ENCODE data around the gene SCAF4. TPM values are rescaled to one million over a fixed set of nuclear protein-coding genes. Genes with fewer than 3 reads are reported as not detected.

Gene SCAF4
- total and polyA plus RNA-seq, 10 of the 15 experiments (the other 5 are each of a cell fraction or from before 2014, with no cell fraction given) = 4.3 to 49.3 (median 16.0) TPM

GRCh38 chr21:31659536-31660258 lies 72.2 kb downstream of the SCAF4 start, which contains the start of gene SOD1:
Gene SOD1 (plus strand): TSS chr21:31659693. CDS start chr21:31659770, 77 bp downstream.
- ATAC-seq (peak; percentile 96), FAIRE-seq (peak; percentile 74), DNase-seq (ENCODE audit: low read depth, low spot score) (peak; percentile 75)
- POLR2A ChIA-PET = no interaction called here
- H4K20me1 ChIP-seq (ENCODE audit: control insufficient read depth, insufficient read depth) = no peaks in the 10 kb centered on the region
- CTCF ChIA-PET = no interaction called here
- peaks cover 0 to 6% of the 10 kb centered on the region in 2 experiments; a peak in 1 of 4 replicates for H3K36me3 ChIP-seq (ENCODE audit: control insufficient read depth in 2 of 2, insufficient read depth in 2 of 2, low read length in 1 of 2)
- peaks cover 40% of the 10 kb centered on the region for H3K79me2 ChIP-seq (ENCODE audit: control insufficient read depth, insufficient read depth, low read length)
- no peaks in the 10 kb centered on the region; the same call in 2 of the 3 replicates for H3K9me3 ChIP-seq (replicated peaks; ENCODE audit: control insufficient read depth, insufficient read depth, low read length)
- intact Hi-C loops (cut with micrococcal nuclease; ENCODE audit: unreplicated experiment) = loop anchor here (2.0 kb wide), 1 partner anchor 73 kb away; the partner anchor contains the start of gene SCAF4
- WGBS (ENCODE audit: insufficient coverage, insufficient replicate concordance, low lambda C conversion rate, missing lambda C conversion rate) = under 1% methylated on average over 46 of the region's 87 CpGs
- in situ Hi-C loops (cut with MboI) = no loop called here
- RAD21 ChIA-PET (ENCODE audit: unreplicated experiment) = interaction anchor here (0.9 kb wide), 1 partner anchor 10 kb away, joined by 3 read pairs; no protein-coding TSS in a partner anchor
- H3K9ac ChIP-seq (ENCODE audit: control insufficient read depth, insufficient read depth, low read length) = peak within 1 kb of the TSS; percentile 79
- H3K4me2 ChIP-seq (ENCODE audit: control insufficient read depth, insufficient read depth) = peak within 1 kb of the TSS; percentile 80
- no TSS peak for BruUV-seq (replicated peaks)
- no peaks in the 10 kb centered on the region for H3K27me3 ChIP-seq (replicated peaks in 1 of 2; ENCODE audit: control insufficient read depth in 2 of 2, insufficient read depth in 2 of 2, low read length in 1 of 2)
- H2AFZ ChIP-seq (ENCODE audit: control insufficient read depth, low read depth, low read length) = peak within 1 kb of the TSS; percentile 85
- peaks cover 9% of the 10 kb centered on the region for H3K4me1 ChIP-seq (ENCODE audit: control insufficient read depth, insufficient read depth, low read length)
- H3K4me3 ChIP-seq = peak within 1 kb of the TSS; percentile 95
- SMC1A ChIA-PET (ENCODE audit: uncharacterized antibody, unreplicated experiment) = no interaction called here
- H3K27ac ChIP-seq (ENCODE audit: control insufficient read depth, insufficient read depth) = peak within 1 kb of the TSS; percentile 80
- TF ChIP-seq, protein P1, sequence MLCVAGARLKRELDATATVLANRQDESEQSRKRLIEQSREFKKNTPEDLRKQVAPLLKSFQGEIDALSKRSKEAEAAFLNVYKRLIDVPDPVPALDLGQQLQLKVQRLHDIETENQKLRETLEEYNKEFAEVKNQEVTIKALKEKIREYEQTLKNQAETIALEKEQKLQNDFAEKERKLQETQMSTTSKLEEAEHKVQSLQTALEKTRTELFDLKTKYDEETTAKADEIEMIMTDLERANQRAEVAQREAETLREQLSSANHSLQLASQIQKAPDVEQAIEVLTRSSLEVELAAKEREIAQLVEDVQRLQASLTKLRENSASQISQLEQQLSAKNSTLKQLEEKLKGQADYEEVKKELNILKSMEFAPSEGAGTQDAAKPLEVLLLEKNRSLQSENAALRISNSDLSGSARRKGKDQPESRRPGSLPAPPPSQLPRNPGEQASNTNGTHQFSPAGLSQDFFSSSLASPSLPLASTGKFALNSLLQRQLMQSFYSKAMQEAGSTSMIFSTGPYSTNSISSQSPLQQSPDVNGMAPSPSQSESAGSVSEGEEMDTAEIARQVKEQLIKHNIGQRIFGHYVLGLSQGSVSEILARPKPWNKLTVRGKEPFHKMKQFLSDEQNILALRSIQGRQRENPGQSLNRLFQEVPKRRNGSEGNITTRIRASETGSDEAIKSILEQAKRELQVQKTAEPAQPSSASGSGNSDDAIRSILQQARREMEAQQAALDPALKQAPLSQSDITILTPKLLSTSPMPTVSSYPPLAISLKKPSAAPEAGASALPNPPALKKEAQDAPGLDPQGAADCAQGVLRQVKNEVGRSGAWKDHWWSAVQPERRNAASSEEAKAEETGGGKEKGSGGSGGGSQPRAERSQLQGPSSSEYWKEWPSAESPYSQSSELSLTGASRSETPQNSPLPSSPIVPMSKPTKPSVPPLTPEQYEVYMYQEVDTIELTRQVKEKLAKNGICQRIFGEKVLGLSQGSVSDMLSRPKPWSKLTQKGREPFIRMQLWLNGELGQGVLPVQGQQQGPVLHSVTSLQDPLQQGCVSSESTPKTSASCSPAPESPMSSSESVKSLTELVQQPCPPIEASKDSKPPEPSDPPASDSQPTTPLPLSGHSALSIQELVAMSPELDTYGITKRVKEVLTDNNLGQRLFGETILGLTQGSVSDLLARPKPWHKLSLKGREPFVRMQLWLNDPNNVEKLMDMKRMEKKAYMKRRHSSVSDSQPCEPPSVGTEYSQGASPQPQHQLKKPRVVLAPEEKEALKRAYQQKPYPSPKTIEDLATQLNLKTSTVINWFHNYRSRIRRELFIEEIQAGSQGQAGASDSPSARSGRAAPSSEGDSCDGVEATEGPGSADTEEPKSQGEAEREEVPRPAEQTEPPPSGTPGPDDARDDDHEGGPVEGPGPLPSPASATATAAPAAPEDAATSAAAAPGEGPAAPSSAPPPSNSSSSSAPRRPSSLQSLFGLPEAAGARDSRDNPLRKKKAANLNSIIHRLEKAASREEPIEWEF (IDR thresholded peaks at IDR 0.05; ENCODE audit: insufficient replicate concordance, low read depth, low read length) = no peak
- TF ChIP-seq GATAD2B (conservative IDR thresholded peaks at IDR 0.05; ENCODE audit: low read depth) (peak; percentile 90), MXI1 (IDR thresholded peaks at IDR 0.05; ENCODE audit: low read depth, low read length) (peak; percentile 71; the same call in 1 of the 2 replicates), NFXL1 (IDR thresholded peaks at IDR 0.05; ENCODE audit: borderline replicate concordance) (0 out of 2 replicates have a peak, but pooled peaks have one; percentile 49), POLR2A (IDR thresholded peaks at IDR 0.05; ENCODE audit: low read depth, low read length) (peak; percentile 100), LARP7 (IDR thresholded peaks at IDR 0.05) (peak; percentile 92), MTA2 (IDR thresholded peaks at IDR 0.05; ENCODE audit: low read depth) (no peak), JUND (IDR thresholded peaks at IDR 0.05; ENCODE audit: low read depth, low read length) (0 out of 2 replicates have a peak, but pooled peaks have one; percentile 13)
- TF ChIP-seq, protein P2, sequence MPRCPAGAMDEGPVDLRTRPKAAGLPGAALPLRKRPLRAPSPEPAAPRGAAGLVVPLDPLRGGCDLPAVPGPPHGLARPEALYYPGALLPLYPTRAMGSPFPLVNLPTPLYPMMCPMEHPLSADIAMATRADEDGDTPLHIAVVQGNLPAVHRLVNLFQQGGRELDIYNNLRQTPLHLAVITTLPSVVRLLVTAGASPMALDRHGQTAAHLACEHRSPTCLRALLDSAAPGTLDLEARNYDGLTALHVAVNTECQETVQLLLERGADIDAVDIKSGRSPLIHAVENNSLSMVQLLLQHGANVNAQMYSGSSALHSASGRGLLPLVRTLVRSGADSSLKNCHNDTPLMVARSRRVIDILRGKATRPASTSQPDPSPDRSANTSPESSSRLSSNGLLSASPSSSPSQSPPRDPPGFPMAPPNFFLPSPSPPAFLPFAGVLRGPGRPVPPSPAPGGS (IDR thresholded peaks at IDR 0.05; ENCODE audit: borderline replicate concordance, insufficient read depth, low read depth, low read length, poor library complexity, severe bottlenecking) = no peak
- TF ChIP-seq, protein P3, sequence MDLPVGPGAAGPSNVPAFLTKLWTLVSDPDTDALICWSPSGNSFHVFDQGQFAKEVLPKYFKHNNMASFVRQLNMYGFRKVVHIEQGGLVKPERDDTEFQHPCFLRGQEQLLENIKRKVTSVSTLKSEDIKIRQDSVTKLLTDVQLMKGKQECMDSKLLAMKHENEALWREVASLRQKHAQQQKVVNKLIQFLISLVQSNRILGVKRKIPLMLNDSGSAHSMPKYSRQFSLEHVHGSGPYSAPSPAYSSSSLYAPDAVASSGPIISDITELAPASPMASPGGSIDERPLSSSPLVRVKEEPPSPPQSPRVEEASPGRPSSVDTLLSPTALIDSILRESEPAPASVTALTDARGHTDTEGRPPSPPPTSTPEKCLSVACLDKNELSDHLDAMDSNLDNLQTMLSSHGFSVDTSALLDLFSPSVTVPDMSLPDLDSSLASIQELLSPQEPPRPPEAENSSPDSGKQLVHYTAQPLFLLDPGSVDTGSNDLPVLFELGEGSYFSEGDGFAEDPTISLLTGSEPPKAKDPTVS (IDR thresholded peaks at IDR 0.05; ENCODE audit: low read depth, low read length) = no peak
- TF ChIP-seq, protein P4, sequence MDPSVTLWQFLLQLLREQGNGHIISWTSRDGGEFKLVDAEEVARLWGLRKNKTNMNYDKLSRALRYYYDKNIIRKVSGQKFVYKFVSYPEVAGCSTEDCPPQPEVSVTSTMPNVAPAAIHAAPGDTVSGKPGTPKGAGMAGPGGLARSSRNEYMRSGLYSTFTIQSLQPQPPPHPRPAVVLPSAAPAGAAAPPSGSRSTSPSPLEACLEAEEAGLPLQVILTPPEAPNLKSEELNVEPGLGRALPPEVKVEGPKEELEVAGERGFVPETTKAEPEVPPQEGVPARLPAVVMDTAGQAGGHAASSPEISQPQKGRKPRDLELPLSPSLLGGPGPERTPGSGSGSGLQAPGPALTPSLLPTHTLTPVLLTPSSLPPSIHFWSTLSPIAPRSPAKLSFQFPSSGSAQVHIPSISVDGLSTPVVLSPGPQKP (IDR thresholded peaks at IDR 0.05; ENCODE audit: low read depth, low read length) = no peak
